NCI-H128 (cell line): ENCODE results near the gene USP11.

Source experiments
- DNase-seq: peaks from one replicate; lab custom pipeline; 2025; ENCODE audit not compliant: unreplicated experiment; lab: John Stamatoyannopoulos, UW

USP11 gene

DNA sequence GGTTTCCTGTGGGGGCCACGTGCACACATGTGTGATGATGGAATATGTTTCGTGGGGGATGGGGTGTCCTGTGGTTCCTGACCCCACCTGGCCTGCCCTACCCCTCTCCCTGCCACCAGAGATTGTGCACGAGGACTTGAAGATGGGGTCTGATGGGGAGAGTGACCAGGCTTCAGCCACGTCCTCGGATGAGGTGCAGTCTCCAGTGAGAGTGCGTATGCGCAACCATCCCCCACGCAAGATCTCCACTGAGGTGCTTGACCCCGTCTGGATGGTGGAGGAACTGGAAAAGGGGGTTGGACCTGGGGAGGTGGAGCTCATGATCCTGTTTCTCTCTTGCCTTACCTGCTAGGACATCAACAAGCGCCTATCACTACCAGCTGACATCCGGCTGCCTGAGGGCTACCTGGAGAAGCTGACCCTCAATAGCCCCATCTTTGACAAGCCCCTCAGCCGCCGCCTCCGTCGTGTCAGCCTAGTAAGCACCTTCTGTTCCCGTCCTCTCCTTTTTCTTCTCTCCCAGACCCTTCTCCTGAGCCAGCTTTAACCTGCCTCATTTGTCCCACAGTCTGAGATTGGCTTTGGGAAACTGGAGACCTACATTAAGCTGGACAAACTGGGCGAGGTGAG is 8.4 kb upstream of the USP11 start:
- no peak for DNase-seq

- DNase-seq, result no peak
These were observed 7.9 kb upstream of the USP11 start for GRCh38 chrX:47224896-47225290.

DNA sequence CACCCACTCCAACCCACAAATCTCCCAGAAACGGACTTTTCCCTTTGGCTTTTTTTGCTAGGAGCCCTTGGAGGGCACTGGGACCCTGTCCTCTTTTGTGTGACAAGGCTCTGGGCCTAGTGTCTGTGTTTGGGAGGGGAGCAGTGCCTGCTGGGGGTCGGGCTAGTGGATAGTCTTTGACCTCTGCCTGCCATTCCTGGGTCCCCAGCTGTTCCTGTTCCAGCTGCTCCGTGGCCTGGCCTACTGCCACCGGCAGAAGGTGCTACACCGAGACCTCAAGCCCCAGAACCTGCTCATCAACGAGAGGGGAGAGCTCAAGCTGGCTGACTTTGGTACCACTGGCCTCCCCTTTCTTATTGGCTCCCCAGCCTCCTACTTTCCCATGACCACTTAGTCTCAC is 6.7 kb upstream of the USP11 start:
- no peak for DNase-seq

DNA sequence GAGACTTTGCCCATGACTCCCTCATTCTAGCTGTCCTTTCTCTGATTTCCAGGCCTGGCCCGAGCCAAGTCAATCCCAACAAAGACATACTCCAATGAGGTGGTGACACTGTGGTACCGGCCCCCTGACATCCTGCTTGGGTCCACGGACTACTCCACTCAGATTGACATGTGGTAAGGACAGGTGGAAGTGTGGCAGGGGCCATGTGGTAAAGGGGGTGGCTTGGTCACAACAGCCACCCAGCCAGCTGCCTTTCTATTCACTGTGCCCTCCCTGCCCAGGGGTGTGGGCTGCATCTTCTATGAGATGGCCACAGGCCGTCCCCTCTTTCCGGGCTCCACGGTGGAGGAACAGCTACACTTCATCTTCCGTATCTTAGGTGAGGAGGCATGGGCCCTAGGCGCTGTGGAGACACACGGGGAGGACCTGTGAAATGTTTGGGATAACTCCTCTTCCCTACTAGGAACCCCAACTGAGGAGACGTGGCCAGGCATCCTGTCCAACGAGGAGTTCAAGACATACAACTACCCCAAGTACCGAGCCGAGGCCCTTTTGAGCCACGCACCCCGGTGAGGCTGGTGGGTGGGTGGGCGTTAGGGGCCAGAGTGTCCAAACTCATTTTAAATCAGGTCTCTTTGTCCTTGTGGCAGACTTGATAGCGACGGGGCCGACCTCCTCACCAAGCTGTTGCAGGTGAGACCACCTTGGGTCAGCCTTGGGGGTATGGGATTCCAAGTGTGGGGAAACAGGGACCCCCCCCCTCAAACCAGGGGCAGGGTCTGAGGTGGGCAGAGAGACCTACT is 6.1 kb upstream of the USP11 start:
- no peak for DNase-seq

- no peak for DNase-seq
These were observed 5.5 kb upstream of the USP11 start for GRCh38 chrX:47227334-47227583.

DNA sequence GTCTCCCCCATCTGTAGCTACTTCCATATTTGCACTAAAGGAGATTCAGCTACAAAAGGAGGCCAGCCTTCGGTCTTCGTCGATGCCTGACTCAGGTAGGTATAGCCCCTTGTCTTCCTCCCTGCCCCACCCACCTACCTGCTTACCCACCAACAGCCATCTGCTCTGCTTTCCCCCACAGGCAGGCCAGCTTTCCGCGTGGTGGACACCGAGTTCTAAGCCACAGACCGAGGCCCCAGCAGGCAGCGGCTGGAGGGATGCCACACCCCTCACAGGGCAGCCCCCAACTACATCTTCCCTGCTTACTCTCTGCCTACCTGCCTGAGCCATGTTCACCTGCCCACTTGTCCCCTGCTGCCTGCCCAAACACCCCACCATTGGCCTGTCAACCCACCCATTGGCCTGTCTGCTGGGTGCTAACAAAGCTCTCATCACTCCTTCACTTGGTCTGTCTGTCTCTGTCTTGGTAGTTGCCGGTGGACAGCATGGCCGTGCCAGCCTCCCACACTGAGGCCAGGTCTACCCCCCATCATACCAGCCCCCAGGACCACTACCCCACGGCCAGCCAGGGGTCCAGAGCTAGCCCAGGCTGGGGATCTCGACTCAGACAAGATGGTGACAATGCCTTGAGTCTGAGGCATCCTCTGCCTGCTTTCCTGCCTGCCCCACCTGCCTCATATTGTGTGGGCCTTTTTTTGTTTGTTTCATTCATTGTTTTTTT is 4.1 kb upstream of the USP11 start:
- no peak for DNase-seq

DNA sequence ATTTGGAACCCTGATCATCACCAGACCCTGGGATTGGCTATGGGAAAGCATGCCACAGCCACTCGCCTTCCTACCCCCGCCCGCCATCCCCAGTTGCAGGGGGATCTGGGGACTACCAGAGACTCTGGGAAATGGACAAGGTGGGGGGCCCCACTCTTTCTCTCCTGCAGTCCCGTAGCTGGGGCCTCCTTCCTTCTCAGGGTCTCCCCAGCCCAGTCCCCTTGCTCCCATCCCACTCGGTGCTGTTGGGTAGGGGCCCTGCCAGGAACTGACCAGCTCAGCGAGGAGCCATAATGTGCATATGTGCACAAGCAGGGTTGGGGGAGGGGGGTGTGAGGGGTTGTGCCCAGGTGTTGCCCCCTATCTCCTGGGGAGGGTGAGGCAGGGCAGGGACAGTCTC is 3.4 kb upstream of the USP11 start:
- no peak for DNase-seq

GRCh38 chrX:47230136-47230868 is 2.5 kb upstream of the USP11 start:
- DNase-seq, result no peak

- no peak for DNase-seq
These were observed 1.6 kb upstream of the USP11 start for GRCh38 chrX:47231167-47231566.

- DNase-seq, result no peak
These were observed 509 bp upstream of the USP11 start for GRCh38 chrX:47232197-47232802.

DNA sequence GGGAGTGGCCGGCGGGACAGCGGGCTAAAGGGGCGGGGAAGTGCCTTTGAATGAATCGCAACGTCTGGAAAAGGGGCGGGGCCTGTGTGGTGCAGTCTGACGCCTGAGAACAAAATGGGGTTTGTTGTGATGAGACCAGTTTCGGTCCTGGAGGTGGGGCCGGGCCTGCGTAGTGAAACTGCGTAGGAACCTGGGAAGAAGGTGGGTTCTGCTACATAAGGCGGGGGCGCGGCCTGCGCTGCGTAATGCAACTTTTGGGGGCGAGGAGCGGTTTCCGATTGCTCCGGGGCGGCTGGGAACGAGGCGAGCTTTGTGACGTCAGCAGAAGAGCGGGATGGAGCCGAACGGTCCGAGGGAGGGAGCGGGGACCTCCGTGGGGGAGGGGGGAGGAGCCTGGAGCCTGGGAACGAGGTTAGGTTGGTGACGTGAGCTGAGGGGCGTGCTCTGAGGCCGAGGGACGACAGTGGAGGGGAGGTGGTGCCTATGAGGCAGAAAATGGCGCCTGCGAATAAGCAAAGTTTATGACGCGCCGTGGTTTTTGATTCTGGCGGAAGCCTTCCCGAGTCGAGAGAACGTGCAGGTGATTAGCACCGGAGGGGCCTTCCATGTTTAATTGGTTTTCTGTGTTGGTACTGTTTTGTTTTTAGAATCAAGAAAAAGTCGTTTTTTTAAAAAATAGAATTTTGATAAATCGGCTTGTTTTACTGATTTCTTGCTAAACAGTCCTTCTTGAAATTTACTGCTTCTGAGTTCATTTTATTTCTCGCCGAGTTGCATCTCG is 714 bp downstream of the USP11 start:
- peak; percentile 94 for DNase-seq

GRCh38 chrX:47234583-47234982 is 1.8 kb downstream of the USP11 start:
- no peak for DNase-seq

DNA sequence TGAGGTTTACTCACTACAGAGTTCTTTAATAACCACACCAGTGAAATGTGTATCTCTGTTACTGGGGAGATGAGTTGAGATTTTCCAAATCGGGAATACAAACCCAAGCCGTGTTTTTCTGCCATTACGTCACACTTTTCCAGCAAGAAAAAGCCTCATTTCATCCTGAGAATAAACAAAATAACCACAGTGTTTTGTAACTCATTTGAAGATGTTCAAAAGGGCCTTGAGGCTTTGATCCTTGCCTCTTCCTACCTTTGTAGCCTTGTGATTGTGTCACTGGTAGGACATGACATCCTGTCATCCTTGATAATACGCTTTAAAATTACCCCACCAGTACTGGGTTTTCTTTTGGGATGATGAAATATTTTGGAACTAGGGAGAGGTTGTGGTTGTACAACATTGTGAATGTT is 2.9 kb downstream of the USP11 start:
- no peak for DNase-seq

DNA sequence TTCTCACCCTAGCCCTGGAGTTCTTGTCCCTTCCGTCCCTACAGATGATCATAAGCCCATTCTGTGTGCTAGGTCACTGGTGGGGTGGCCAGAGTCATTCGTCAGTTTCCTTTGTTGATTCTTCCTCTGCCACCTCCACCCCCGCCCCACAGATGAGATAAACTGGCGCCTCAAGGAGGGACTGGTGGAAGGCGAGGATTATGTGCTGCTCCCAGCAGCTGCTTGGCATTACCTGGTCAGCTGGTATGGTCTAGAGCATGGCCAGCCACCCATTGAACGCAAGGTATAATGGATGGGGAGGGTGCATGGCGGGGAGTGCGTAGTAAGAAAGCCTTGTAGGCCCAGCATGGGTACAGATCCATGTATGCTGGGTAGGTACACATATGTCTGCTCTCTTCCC is 6.4 kb downstream of the USP11 start:
- DNase-seq, result no peak

DNA sequence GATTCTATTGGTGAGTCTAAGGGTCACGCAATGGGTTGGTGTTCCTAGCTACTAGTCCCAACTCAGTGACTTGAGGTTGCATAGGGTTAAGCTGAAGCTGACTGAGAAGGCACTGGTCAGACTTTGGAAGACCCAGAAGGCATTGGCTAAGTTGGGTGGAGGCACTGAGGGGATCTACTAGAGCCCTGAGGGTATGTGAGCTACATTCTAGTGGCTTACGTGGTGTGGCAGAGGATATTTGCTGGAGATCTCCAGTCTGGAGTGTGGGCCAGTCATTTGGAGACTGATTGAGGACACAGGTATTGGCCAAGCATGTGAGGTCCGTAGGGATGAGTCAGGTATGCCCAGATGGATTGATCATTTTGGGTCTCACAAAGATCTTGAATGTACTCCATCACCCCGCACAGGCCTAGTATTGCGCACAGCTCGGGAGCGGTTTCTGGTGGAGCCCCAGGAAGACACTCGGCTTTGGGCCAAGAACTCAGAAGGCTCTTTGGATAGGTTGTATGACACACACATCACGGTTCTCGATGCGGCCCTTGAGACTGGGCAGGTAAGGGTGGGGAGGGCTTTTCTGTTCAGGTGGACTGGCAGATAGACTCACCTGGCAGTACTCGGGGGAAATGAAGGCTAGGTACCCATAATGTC is 7.2 kb downstream of the USP11 start:
- no peak for DNase-seq

DNA sequence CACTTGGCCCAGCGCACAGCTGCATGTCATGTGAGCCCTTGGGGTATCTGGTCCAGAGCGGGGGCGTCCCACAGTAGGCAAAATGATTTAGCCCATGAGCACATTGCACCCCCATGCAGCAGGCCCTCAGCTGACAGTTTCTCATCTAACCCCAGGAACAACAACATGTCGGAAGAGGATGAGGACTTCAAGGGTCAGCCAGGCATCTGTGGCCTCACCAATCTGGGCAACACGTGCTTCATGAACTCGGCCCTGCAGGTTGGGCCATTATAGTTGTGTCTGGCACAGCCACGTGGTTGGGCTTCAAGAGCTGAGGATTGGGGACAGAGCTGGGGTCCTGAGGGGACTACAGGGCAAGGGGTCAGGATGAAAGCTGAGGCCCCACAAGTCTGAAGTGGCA is 7.8 kb downstream of the USP11 start:
- DNase-seq, result no peak

DNA sequence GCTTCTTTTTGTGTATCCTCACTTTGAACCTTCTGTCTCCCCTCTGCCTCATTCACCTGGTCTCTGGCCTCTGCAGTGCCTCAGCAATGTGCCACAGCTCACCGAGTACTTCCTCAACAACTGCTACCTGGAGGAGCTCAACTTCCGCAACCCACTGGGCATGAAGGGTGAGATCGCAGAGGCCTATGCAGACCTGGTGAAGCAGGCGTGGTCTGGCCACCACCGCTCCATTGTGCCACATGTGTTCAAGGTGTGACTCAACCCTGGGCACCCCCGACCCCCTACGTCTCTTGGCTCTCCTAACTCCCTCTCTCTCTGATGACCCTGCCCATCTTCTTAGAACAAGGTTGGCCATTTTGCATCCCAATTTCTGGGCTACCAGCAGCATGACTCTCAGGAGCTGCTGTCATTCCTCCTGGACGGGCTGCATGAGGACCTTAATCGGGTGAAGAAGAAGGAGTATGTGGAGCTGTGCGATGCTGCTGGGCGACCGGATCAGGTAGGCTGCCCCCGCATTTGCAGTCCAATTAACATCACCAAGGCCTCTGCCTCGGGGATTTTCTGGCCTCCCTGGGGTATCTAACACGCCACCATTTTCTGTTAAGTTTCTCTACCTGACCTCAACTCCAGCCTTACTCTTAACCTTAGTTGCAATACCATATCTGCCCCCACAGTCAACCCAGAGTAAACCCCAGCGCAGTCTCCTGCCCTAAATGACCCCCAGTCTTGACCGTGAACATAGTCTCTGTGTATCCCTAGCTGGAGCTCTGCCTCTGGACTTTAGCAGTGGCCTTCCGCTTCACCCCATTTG is 8.6 kb downstream of the USP11 start:
- DNase-seq, result no peak

DNA sequence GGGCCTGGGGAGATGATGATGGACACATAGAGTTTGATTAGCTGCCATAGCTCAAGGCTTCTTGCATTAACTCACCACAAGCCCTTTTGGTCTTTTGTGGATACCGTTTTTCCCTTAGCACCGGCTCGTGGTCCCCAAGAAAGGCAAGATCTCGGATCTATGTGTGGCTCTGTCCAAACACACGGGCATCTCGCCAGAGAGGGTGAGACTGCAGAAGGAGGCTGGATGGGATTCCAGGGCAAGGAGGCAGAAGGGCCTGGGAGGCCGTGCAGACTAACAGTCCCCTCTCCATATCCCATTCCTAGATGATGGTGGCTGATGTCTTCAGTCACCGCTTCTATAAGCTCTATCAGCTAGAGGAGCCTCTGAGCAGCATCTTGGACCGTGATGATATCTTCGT is 9.5 kb downstream of the USP11 start:
- DNase-seq, result no peak

- no peak for DNase-seq
These were observed 10.5 kb downstream of the USP11 start for GRCh38 chrX:47243351-47243750.
